Mammary microvascular endothelial cell (primary cell): Measurements from ENCODE around the gene TNKS2. TPM values are rescaled to one million over a fixed set of nuclear protein-coding genes. Genes with fewer than 3 reads are reported as not detected.

Experiments
- total RNA-seq: library from RNA; depleted of rRNA; stranded (reverse); fragments of >200 nt; gene quantifications from 2 replicates; pipeline ENCODE4 v1.2.3, GENCODE V29; 2015

The TNKS2 gene
- 25.4 and 25.8 TPM in 2 replicates for total RNA-seq

GRCh38 chr10:91797874-91798648, at the start of gene TNKS2:
Gene TNKS2 (plus strand): TSS chr10:91798426. CDS start chr10:91798691, 265 bp downstream.

GRCh38 chr10:91909117-91909677, 111.0 kb downstream of the TNKS2 start, which contains the start of gene FGFBP3:
Gene FGFBP3 (minus strand): TSS chr10:91909486. CDS start chr10:91908969, 517 bp downstream.

Other genes with a start within 250 kb of the TNKS2 start
- 0.69 TPM in 1 of 2 replicates, not detected in the other for gene PPP1R3C, start 165.4 kb upstream of the TNKS2 start, total RNA-seq
- 0.15 and 0.33 TPM in 2 replicates for gene FGFBP3, start 111.1 kb downstream of the TNKS2 start, total RNA-seq
- 14.3 and 14.5 TPM in 2 replicates for gene BTAF1, start 125.3 kb downstream of the TNKS2 start, total RNA-seq